ENCODE data around the gene MFSD6L. TPM values are rescaled to one million over a fixed set of nuclear protein-coding genes. Genes with fewer than 3 reads are reported as not detected.
"Not testable (repeated sequence)": the region's sequence is repeated elsewhere in the genome, so short reads cannot be mapped to it uniquely, and the experiment has no call there.

The MFSD6L gene
- total and polyA plus RNA-seq, 3 donors from 2014 or later: 14.2 to 56.5 (median 16.1) TPM

GRCh38 chr17:8806926-8807550 lies 7.9 kb upstream of the MFSD6L start:
- DNase-seq: no peak
- WGBS, 2 donors: 80 to 82% methylated on average over 4 of the region's 4 CpGs
- Histone ChIP-seq H3K4me3 (no peak overlapping the region), H3K9me3 (no peaks in the 10 kb centered on the region), H3K4me1 (no peaks in the 10 kb centered on the region), H3K27me3 (no peaks in the 10 kb centered on the region), H3K27ac (no peak overlapping the region), H3K36me3 (ENCODE audit: low read depth, missing control alignments) (no peaks in the 10 kb centered on the region)
- intact Hi-C loops (cut with DNase I; ENCODE audit: low total_unique reads): no loop called here
- TF ChIP-seq CTCF (IDR thresholded peaks at IDR 0.05) (no peak), POLR2A (IDR thresholded peaks at IDR 0.05) (no peak)

- no peaks in the 10 kb centered on the region for H3K4me1 ChIP-seq
- TF ChIP-seq POLR2A (IDR thresholded peaks at IDR 0.05): no peak
- TF ChIP-seq CTCF (IDR thresholded peaks at IDR 0.05): no peak
- WGBS, 2 donors: 84 to 87% methylated on average over 3 of the region's 3 CpGs
- no peak overlapping the region for H3K4me3 ChIP-seq
- DNase-seq: no peak
- H3K27ac ChIP-seq: no peak overlapping the region
- H3K9me3 ChIP-seq: no peaks in the 10 kb centered on the region
- no peaks in the 10 kb centered on the region for H3K36me3 ChIP-seq (ENCODE audit: low read depth, missing control alignments)
- no peaks in the 10 kb centered on the region for H3K27me3 ChIP-seq
- intact Hi-C loops (cut with DNase I; ENCODE audit: low total_unique reads): no loop called here
Observed at GRCh38 chr17:8806253-8806925, 7.2 kb upstream of the MFSD6L start.

GRCh38 chr17:8805396-8805795 lies 6.2 kb upstream of the MFSD6L start:
- H3K4me3 ChIP-seq; H3K27ac ChIP-seq; H3K9me3 ChIP-seq; H3K36me3 ChIP-seq (ENCODE audit: low read depth, missing control alignments); H3K4me1 ChIP-seq; DNase-seq; intact Hi-C loops (cut with DNase I; ENCODE audit: low total_unique reads); H3K27me3 ChIP-seq: not testable (repeated sequence)
- 94 to 97% methylated on average over 10 of the region's 10 CpGs for WGBS, 2 donors

- Histone ChIP-seq H3K4me3 (no peak overlapping the region), H3K4me1 (no peaks in the 10 kb centered on the region), H3K9me3 (no peaks in the 10 kb centered on the region), H3K27ac (no peak overlapping the region), H3K36me3 (ENCODE audit: low read depth, missing control alignments) (no peaks in the 10 kb centered on the region), H3K27me3 (no peaks in the 10 kb centered on the region)
- DNase-seq: no peak
- intact Hi-C loops (cut with DNase I; ENCODE audit: low total_unique reads): no loop called here
- 76% methylated on average over 18 to 19 of the region's 19 CpGs for WGBS, 2 donors
- TF ChIP-seq CTCF (IDR thresholded peaks at IDR 0.05): no peak
- TF ChIP-seq POLR2A (IDR thresholded peaks at IDR 0.05): no peak
Observed at GRCh38 chr17:8803531-8804420, 4.6 kb upstream of the MFSD6L start.

GRCh38 chr17:8801135-8801840 lies 2.1 kb upstream of the MFSD6L start:
- intact Hi-C loops (cut with DNase I; ENCODE audit: low total_unique reads): no loop called here
- TF ChIP-seq POLR2A (IDR thresholded peaks at IDR 0.05) (no peak), CTCF (IDR thresholded peaks at IDR 0.05) (no peak)
- no peak overlapping the region for H3K27ac ChIP-seq
- H3K9me3 ChIP-seq: no peaks in the 10 kb centered on the region
- DNase-seq: no peak
- no peaks in the 10 kb centered on the region for H3K27me3 ChIP-seq
- H3K36me3 ChIP-seq (ENCODE audit: low read depth, missing control alignments): no peaks in the 10 kb centered on the region
- 91 to 95% methylated on average over 4 to 6 of the region's 6 CpGs for WGBS, 2 donors
- H3K4me1 ChIP-seq: no peaks in the 10 kb centered on the region
- no peak overlapping the region for H3K4me3 ChIP-seq
